ENCODE measurements around the gene MPRIP.

MPRIP gene

GRCh38 chr17:17052462-17053221 lies 10.4 kb downstream of the MPRIP start:
- no peak for DNase-seq

GRCh38 chr17:17053446-17054379 lies 11.5 kb downstream of the MPRIP start:
- DNase-seq: no peak

- DNase-seq: no peak
Observed at GRCh38 chr17:17054636-17055035, 12.4 kb downstream of the MPRIP start.

GRCh38 chr17:17055286-17056155 lies 13.3 kb downstream of the MPRIP start:
- no peak for DNase-seq

- no peak for DNase-seq
Observed at GRCh38 chr17:17056156-17056539, 13.9 kb downstream of the MPRIP start.

GRCh38 chr17:17057057-17057551 lies 14.8 kb downstream of the MPRIP start:
- no peak for DNase-seq

GRCh38 chr17:17058304-17058703 lies 16.0 kb downstream of the MPRIP start:
- DNase-seq: no peak

GRCh38 chr17:17059301-17059890 lies 17.1 kb downstream of the MPRIP start:
- DNase-seq: no peak

- DNase-seq: no peak
Observed at GRCh38 chr17:17060001-17060922, 18.0 kb downstream of the MPRIP start.

- no peak for DNase-seq
Observed at GRCh38 chr17:17060930-17061329, 18.7 kb downstream of the MPRIP start.

GRCh38 chr17:17061516-17061915 lies 19.3 kb downstream of the MPRIP start:
- DNase-seq: no peak

GRCh38 chr17:17062356-17062755 lies 20.1 kb downstream of the MPRIP start:
- no peak for DNase-seq

- DNase-seq: no peak
Observed at GRCh38 chr17:17062866-17063265, 20.6 kb downstream of the MPRIP start.

GRCh38 chr17:17063546-17064122 lies 21.4 kb downstream of the MPRIP start:
- DNase-seq: no peak

- no peak for DNase-seq
Observed at GRCh38 chr17:17064322-17064721, 22.1 kb downstream of the MPRIP start.

GRCh38 chr17:17066021-17066420 lies 23.8 kb downstream of the MPRIP start:
- no peak for DNase-seq

GRCh38 chr17:17067257-17067656 lies 25.0 kb downstream of the MPRIP start:
- DNase-seq: no peak

- DNase-seq: no peak
Observed at GRCh38 chr17:17069849-17070248, 27.6 kb downstream of the MPRIP start.

- DNase-seq: no peak
Observed at GRCh38 chr17:17070931-17071330, 28.7 kb downstream of the MPRIP start.

GRCh38 chr17:17071531-17072360 lies 29.5 kb downstream of the MPRIP start:
- DNase-seq: no peak

All from GDM1 (cell line).